ENCODE results near the gene CAPZB. TPM values are rescaled to one million over a fixed set of nuclear protein-coding genes. Genes with fewer than 3 reads are reported as not detected.

CAPZB gene
- total and polyA plus RNA-seq, 11 donors, result 77.8 to 348 (median 237) TPM

GRCh38 chr1:19489996-19490395 lies 4.7 kb upstream of the CAPZB start:
- 62 to 93% (median 77%) methylated on average over 2 of the region's 2 CpGs for WGBS, 4 donors
- TF ChIP-seq, protein P1, sequence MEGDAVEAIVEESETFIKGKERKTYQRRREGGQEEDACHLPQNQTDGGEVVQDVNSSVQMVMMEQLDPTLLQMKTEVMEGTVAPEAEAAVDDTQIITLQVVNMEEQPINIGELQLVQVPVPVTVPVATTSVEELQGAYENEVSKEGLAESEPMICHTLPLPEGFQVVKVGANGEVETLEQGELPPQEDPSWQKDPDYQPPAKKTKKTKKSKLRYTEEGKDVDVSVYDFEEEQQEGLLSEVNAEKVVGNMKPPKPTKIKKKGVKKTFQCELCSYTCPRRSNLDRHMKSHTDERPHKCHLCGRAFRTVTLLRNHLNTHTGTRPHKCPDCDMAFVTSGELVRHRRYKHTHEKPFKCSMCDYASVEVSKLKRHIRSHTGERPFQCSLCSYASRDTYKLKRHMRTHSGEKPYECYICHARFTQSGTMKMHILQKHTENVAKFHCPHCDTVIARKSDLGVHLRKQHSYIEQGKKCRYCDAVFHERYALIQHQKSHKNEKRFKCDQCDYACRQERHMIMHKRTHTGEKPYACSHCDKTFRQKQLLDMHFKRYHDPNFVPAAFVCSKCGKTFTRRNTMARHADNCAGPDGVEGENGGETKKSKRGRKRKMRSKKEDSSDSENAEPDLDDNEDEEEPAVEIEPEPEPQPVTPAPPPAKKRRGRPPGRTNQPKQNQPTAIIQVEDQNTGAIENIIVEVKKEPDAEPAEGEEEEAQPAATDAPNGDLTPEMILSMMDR (IDR thresholded peaks at IDR 0.05), result no peak
- no peak for TF ChIP-seq POLR2A (IDR thresholded peaks at IDR 0.05)
- ATAC-seq (no peak), DNase-seq (no peak)
- Histone ChIP-seq H3K36me3 (no peaks in the 10 kb centered on the region), H3K27ac (no peak overlapping the region), H3K27me3 (no peaks in the 10 kb centered on the region), H3K9me3 (no peaks in the 10 kb centered on the region), H3K4me1 (peaks cover 3 to 35% (median 24%) of the 10 kb centered on the region in 12 donors), H3K4me3 (no peak overlapping the region)
- intact Hi-C loops (cut with DNase I), result loop anchor here (5.0 to 10.0 kb wide), 13 partner anchors 53 to 162 kb away; partner anchors contain the start of gene NBL1 (in 3 of the 10)

DNA sequence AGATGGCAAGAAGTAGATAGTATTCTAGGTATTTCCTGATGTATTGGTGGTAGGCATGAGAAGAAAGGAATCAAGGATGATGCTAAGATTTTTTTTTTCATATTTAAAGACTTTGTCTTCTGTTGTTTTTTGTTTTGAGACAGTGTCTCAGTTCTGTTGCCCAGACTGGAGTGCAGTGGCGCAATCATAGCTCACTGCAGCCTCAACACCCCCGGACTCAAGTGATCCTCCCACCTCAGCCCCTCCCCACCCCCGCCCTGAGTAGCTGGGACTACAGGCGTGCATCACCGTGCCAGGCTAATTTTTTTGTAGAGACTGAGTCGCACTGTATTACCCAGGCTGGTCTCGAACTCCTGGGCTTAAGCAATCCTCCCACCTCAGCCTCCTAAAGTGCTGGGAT lies 2.8 kb upstream of the CAPZB start:
- Histone ChIP-seq H3K27me3 (no peaks in the 10 kb centered on the region), H3K36me3 (peaks cover 0 to 6% (median 0%) of the 10 kb centered on the region in 9 donors), H3K27ac (peak overlapping the region in 10 of 12 donors; percentile 9 to 100 (median 78)), H3K4me3 (no peak overlapping the region), H3K4me1 (peaks cover 5 to 38% (median 29%) of the 10 kb centered on the region in 12 donors), H3K9me3 (no peaks in the 10 kb centered on the region)
- ATAC-seq (no peak), DNase-seq (no peak)
- TF ChIP-seq, protein P1 (IDR thresholded peaks at IDR 0.05), result no peak
- TF ChIP-seq POLR2A (IDR thresholded peaks at IDR 0.05), result no peak
- 84 to 90% (median 87%) methylated on average over 7 of the region's 7 CpGs for WGBS, 4 donors
- intact Hi-C loops (cut with DNase I), result loop anchor here (5.0 to 10.0 kb wide), 11 partner anchors 51 to 164 kb away; partner anchors contain the start of gene NBL1 (in 2 of the 10)

- Histone ChIP-seq H3K27ac (peak overlapping the region; percentile 93 to 100 (median 98)), H3K9me3 (no peaks in the 10 kb centered on the region), H3K4me1 (peaks cover 19 to 71% (median 60%) of the 10 kb centered on the region in 12 donors), H3K36me3 (peaks cover 0 to 31% (median 0%) of the 10 kb centered on the region in 9 donors), H3K27me3 (no peaks in the 10 kb centered on the region), H3K4me3 (peak overlapping the region; percentile 70 to 100 (median 98))
- TF ChIP-seq, protein P1 (IDR thresholded peaks at IDR 0.05), result no peak
- no peak for DNase-seq
- intact Hi-C loops (cut with DNase I), result loop anchor here (5.0 to 10.0 kb wide), 13 partner anchors 48 to 167 kb away; partner anchors contain the start of gene NBL1 (in 2 of the 10)
- peak; percentile 1 to 24 (median 20) for ATAC-seq
- WGBS, 4 donors, result 0 to 3% (median 1%) methylated on average over 12 to 29 of the region's 29 CpGs
Observed at GRCh38 chr1:19484798-19485361, 459 bp downstream of the CAPZB start.

DNA sequence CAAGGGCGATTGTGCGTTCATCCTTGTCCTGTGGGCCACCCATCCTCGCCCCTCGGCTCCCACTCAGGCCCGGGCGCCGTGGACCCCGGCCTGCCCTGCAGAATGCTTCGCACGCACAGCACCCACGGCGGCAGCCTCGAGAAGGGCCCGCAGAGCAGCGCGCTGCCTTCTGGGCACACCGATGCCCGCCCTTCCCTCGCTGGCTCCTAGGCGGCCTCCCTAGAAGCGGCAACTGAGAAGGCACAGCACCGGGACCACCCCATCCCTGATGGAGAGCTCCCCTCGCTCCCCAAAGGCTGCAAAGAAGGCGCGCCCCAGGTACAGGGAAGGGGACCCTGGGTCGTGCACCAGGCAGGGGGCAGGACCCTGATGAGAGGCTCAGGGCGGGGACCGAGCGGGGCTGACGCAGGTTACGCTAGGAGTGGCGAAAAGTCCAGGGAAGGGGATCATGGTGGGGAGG lies 971 bp downstream of the CAPZB start:
- no peak for ATAC-seq

More for the DNA sequence above, 971 bp downstream of the CAPZB start:
- intact Hi-C loops (cut with DNase I), result loop anchor here in 8 of 10 donors (5.0 to 10.0 kb wide), 8 partner anchors 47 to 160 kb away; partner anchors contain the start of gene NBL1 (in 1 of the 8)
- Histone ChIP-seq H3K27ac (peak overlapping the region; percentile 93 to 100 (median 98)), H3K27me3 (no peaks in the 10 kb centered on the region), H3K4me3 (peak overlapping the region; percentile 70 to 100 (median 98)), H3K36me3 (peaks cover 0 to 31% (median 0%) of the 10 kb centered on the region in 9 donors), H3K4me1 (peaks cover 22 to 76% (median 65%) of the 10 kb centered on the region in 12 donors), H3K9me3 (no peaks in the 10 kb centered on the region)
- DNase-seq, result no peak
- 3 to 4% (median 3%) methylated on average over 22 to 32 of the region's 32 CpGs for WGBS, 4 donors
- TF ChIP-seq, protein P1 (IDR thresholded peaks at IDR 0.05), result no peak
- no peak for TF ChIP-seq POLR2A (IDR thresholded peaks at IDR 0.05)
